Lung (tissue), 12 donors: ENCODE data around the gene NRBF2. TPM values are rescaled to one million over a fixed set of nuclear protein-coding genes. Genes with fewer than 3 reads are reported as not detected.
A peak's percentile ranks its signal among the peaks of the same experiment; 100 is the strongest.

Source experiments
- ATAC-seq: fragments of 200-7000 bp; cut with Tn5 transposase; one replicate; pipeline ENCODE4 v1.9.1; 2020; ENCODE audit warnings: moderate number of reproducible peaks; ENCODE audit not compliant: insufficient read depth, low FRiP score
- DNase-seq, 3 donors: peaks; one replicate each; pipeline ENCODE4 v3.0.0-alpha.2; 2013 to 2017
- H3K27ac ChIP-seq, 2 donors: one replicate each; pipeline ENCODE4 v1.5.1; 2013; ENCODE audit warnings: mild to moderate bottlenecking in 2 of 2, moderate library complexity in 2 of 2, control low read depth in 1 of 2, inconsistent platforms in 1 of 2, low read depth in 1 of 2, low read length in 1 of 2
- H3K27me3 ChIP-seq, 3 donors: one replicate each; pipeline ENCODE4 v1.5.1; 2013; ENCODE audit warnings: low read length in 2 of 3; ENCODE audit not compliant: control insufficient read depth in 3 of 3, insufficient read depth in 3 of 3
- H3K36me3 ChIP-seq, 4 donors: one replicate each; pipeline ENCODE4 v1.5.1; 2013; ENCODE audit warnings: low read length in 4 of 4, mild to moderate bottlenecking in 1 of 4, moderate library complexity in 1 of 4; ENCODE audit not compliant: control insufficient read depth in 4 of 4, insufficient read depth in 4 of 4
- H3K4me1 ChIP-seq, 5 donors: one replicate each; pipeline ENCODE4 v1.5.1; 2013; ENCODE audit warnings: low read length in 5 of 5, mild to moderate bottlenecking in 2 of 5, moderate library complexity in 1 of 5; ENCODE audit not compliant: control insufficient read depth in 5 of 5, insufficient read depth in 5 of 5
- H3K4me3 ChIP-seq: one replicate; pipeline ENCODE4 v1.5.1; 2013; ENCODE audit warnings: mild to moderate bottlenecking, control low read depth, moderate library complexity
- H3K9ac ChIP-seq, 2 donors: one replicate each; pipeline ENCODE4 v1.5.1; 2013; ENCODE audit warnings: low read length in 2 of 2, control low read depth in 1 of 2; ENCODE audit not compliant: insufficient read depth in 1 of 2
- H3K9me3 ChIP-seq, 4 donors: one replicate each; pipeline ENCODE4 v1.5.1; 2013; ENCODE audit warnings: low read length in 3 of 4, mild to moderate bottlenecking in 1 of 4, moderate library complexity in 1 of 4; ENCODE audit not compliant: control insufficient read depth in 4 of 4, insufficient read depth in 3 of 4
- CTCF ChIP-seq: IDR thresholded peaks from 2 replicates; pipeline ENCODE4 v1.5.1; 2012; ENCODE audit warnings: mild to moderate bottlenecking; ENCODE audit errors: control extremely low read depth, extremely low read depth
- WGBS, 2 donors: extraction: QIAGEN DNeasy Blood & Tissue Kit; methylation state at CpG; one replicate each; pipeline ENCODE4 v1.1.7; 2013; 5-methylcytosine and 5-hydroxymethylcytosine counted together
- polyA plus RNA-seq, 2 donors: library from polyadenylated mRNA; stranded (reverse); fragments of 200-250 nt; gene quantifications; one replicate each; pipeline ENCODE4 v1.2.1, GENCODE V29; 2013
- total RNA-seq, 2 donors: library from RNA; depleted of rRNA in 1 of 2; stranded (reverse); fragments of >200 nt in 1 of 2; gene quantifications; one replicate each; pipeline ENCODE4 v1.2.1, GENCODE V29; 2014 to 2021
- donor health status: control.
- donor health status: control.
- donor health status: Bipolar disorder and iron deficiency.
- donor health status: healthy.
- donor health status: DM: yes; HTN: yes; CAD: no.

NRBF2 gene
- total and polyA plus RNA-seq, 4 donors = 11.2 to 25.1 (median 19.9) TPM

- Histone ChIP-seq H3K27ac (no peak overlapping the region), H3K4me3 (no peak overlapping the region), H3K36me3 (no peaks in the 10 kb centered on the region), H3K9me3 (no peaks in the 10 kb centered on the region), H3K9ac (no peak overlapping the region), H3K4me1 (no peaks in the 10 kb centered on the region), H3K27me3 (peaks cover 0 to 5% (median 0%) of the 10 kb centered on the region in 3 donors)
- ATAC-seq = no peak
- no peak for TF ChIP-seq CTCF
- WGBS, 2 donors = 64 to 76% methylated on average over 4 of the region's 4 CpGs
- no peak for DNase-seq
Observed at GRCh38 chr10:63084690-63085382, 48.3 kb upstream of the NRBF2 start.

DNA sequence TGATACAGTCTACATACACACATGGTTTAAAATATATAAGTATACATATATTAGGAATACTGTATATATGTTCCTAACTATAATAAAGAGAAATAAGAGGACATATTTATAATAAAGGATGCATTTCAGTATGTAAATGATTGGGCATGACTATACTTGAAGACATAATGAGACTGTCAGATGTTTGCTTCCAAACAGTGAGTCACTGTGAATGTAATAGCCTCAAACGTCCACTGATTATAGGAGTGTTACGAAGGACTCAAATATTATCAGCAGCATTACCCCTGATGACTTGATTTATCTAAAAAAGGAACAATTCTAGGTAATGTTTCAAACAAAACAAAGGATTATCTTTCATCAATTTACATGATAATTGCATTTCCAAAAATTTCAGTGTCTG, 39.9 kb upstream of the NRBF2 start:
- Histone ChIP-seq H3K27me3 (no peaks in the 10 kb centered on the region), H3K4me1 (no peaks in the 10 kb centered on the region), H3K9ac (no peak overlapping the region), H3K9me3 (no peaks in the 10 kb centered on the region), H3K36me3 (no peaks in the 10 kb centered on the region), H3K27ac (no peak overlapping the region), H3K4me3 (no peak overlapping the region)
- 83 to 89% methylated on average over 2 of the region's 2 CpGs for WGBS, 2 donors
- no peak for DNase-seq
- no peak for TF ChIP-seq CTCF
- ATAC-seq = no peak

DNA sequence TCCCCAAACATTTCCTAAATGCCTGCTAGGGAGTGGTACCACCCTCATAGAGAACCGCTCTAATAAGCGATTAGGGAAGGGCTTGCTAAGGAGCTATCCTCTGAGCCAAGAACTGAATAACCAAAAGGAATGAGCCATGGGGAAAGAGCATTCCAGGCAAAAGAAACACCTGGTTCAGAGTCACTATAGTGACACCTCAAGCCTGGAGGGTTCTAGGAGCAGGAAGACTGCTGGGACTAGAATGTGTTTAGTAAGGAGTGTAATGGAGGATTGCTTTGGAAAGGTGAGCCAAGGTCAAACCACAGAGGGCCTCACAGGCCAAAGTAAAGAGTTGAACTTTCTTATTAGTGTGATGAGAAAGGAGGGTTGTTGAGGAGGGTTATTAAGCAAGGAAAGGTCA, 38.7 kb upstream of the NRBF2 start:
- DNase-seq (no peak), ATAC-seq (peak; percentile 41)
- Histone ChIP-seq H3K27ac (no peak overlapping the region), H3K4me1 (no peaks in the 10 kb centered on the region), H3K9me3 (no peaks in the 10 kb centered on the region), H3K27me3 (no peaks in the 10 kb centered on the region), H3K36me3 (no peaks in the 10 kb centered on the region), H3K4me3 (no peak overlapping the region), H3K9ac (no peak overlapping the region)
- no peak for TF ChIP-seq CTCF
- WGBS, 2 donors = 74 to 90% methylated on average over 2 of the region's 2 CpGs

DNA sequence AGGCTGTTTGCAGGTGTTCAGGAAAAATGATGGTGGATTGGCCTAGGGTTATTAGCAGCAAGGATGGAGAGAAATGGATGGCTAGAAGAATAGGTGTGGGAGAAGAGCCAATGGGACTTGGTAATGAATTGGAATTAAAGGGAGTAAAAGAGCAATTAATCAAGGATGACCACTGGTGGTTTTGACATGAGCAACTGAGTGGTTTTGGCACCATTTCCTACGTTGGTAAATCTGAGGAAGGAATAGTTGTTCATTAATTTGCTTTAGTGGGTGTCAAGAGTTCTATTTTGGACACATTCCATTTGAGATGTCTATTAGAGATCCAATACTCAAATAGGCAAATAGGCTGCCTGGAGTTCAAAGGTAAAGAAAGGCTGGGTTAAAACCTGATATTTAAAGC, 38.2 kb upstream of the NRBF2 start:
- H3K27ac ChIP-seq = no peak overlapping the region
- no peak for ATAC-seq
- DNase-seq = no peak
- H3K27me3 ChIP-seq = no peaks in the 10 kb centered on the region
- H3K9ac ChIP-seq = no peak overlapping the region
- no peaks in the 10 kb centered on the region for H3K9me3 ChIP-seq
- no peaks in the 10 kb centered on the region for H3K4me1 ChIP-seq
- TF ChIP-seq CTCF = no peak
- H3K4me3 ChIP-seq = no peak overlapping the region
- no peaks in the 10 kb centered on the region for H3K36me3 ChIP-seq
- WGBS, 2 donors = 33 to 47% methylated on average over 1 of the region's 1 CpG
